Ramos (cell line): ENCODE measurements around the gene ADAMTSL5.
"Not testable (repeated sequence)": the region's sequence is repeated elsewhere in the genome, so short reads cannot be mapped to it uniquely, and the experiment has no call there.

Experiments
- in situ Hi-C: fragments of 300-500 bp; cut with MboI; formaldehyde crosslinking; loops from one replicate; pipeline ENCODE4 v1.14.3; 2022; ENCODE audit warnings: low sequenced_read_pairs; ENCODE audit not compliant: unreplicated experiment

Gene ADAMTSL5

GRCh38 chr19:1499231-1499630, 13.6 kb downstream of the ADAMTSL5 start:
- in situ Hi-C loops: not testable (repeated sequence)

GRCh38 chr19:1497578-1498235, 15.1 kb downstream of the ADAMTSL5 start:
- in situ Hi-C loops: no loop called here

- in situ Hi-C loops: no loop called here
Observed at GRCh38 chr19:1496714-1497577, 15.9 kb downstream of the ADAMTSL5 start.

- in situ Hi-C loops: no loop called here
Observed at GRCh38 chr19:1495799-1496713, 16.8 kb downstream of the ADAMTSL5 start.

GRCh38 chr19:1495051-1495798, 17.6 kb downstream of the ADAMTSL5 start:
- in situ Hi-C loops: no loop called here

GRCh38 chr19:1494115-1494815, 18.6 kb downstream of the ADAMTSL5 start:
- in situ Hi-C loops: no loop called here

GRCh38 chr19:1492474-1493006, 20.3 kb downstream of the ADAMTSL5 start:
- in situ Hi-C loops: no loop called here

- in situ Hi-C loops: no loop called here
Observed at GRCh38 chr19:1491849-1492170, 21.0 kb downstream of the ADAMTSL5 start.

- in situ Hi-C loops: no loop called here
Observed at GRCh38 chr19:1491114-1491848, 21.5 kb downstream of the ADAMTSL5 start, which contains the start of gene REEP6. REEP6 (plus strand) TSS chr19:1491181; CDS start chr19:1491270, 89 bp downstream.

- in situ Hi-C loops: no loop called here
Observed at GRCh38 chr19:1490311-1491113, 22.3 kb downstream of the ADAMTSL5 start, which contains the start of gene PCSK4. PCSK4 (minus strand) TSS chr19:1490350; CDS start chr19:1490346, 4 bp downstream.

- in situ Hi-C loops: no loop called here
Observed at GRCh38 chr19:1489463-1490310, 23.1 kb downstream of the ADAMTSL5 start.

GRCh38 chr19:1488282-1488601, 24.6 kb downstream of the ADAMTSL5 start:
- in situ Hi-C loops: no loop called here

GRCh38 chr19:1487576-1488281, 25.1 kb downstream of the ADAMTSL5 start:
- in situ Hi-C loops: no loop called here

- in situ Hi-C loops: no loop called here
Observed at GRCh38 chr19:1486720-1487575, 25.9 kb downstream of the ADAMTSL5 start.

- in situ Hi-C loops: no loop called here
Observed at GRCh38 chr19:1483979-1484428, 28.8 kb downstream of the ADAMTSL5 start.
